Neural cell (in vitro differentiated cells): ENCODE data around the gene PTPRD.

Experiments used
- EP300 ChIP-seq: fragments of 450-650 bp; conservative IDR thresholded peaks from 2 replicates; pipeline ENCODE4 v1.6.1; 2014; ENCODE audit warnings: antibody characterized with exemption, mild to moderate bottlenecking, moderate library complexity; ENCODE audit not compliant: poor library complexity, severe bottlenecking
- EZH2 ChIP-seq: fragments of 200-600, 300-800 bp; shearing (Covaris generic), sonication (generic); IDR thresholded peaks from 2 replicates; pipeline ENCODE4 v1.6.1; 2014; ENCODE audit warnings: antibody characterized with exemption, low read length, borderline replicate concordance, mild to moderate bottlenecking; ENCODE audit not compliant: insufficient read depth, poor library complexity, severe bottlenecking
- POLR2AphosphoS5 ChIP-seq: IDR thresholded peaks from 2 replicates; pipeline ENCODE4 v1.6.1; 2012
- TAF1 ChIP-seq: IDR thresholded peaks from 2 replicates; pipeline ENCODE4 v1.6.1; 2012; ENCODE audit warnings: low read depth
- TF ChIP-seq, protein P1 (sequence below): fragments of 450-650 bp; IDR thresholded peaks from 2 replicates; pipeline ENCODE4 v1.5.1; 2014; ENCODE audit warnings: antibody characterized with exemption, mild to moderate bottlenecking, moderate library complexity; ENCODE audit not compliant: poor library complexity, severe bottlenecking
- TF ChIP-seq, protein P2 (sequence below): IDR thresholded peaks from 2 replicates; pipeline ENCODE4 v1.6.1; 2012; ENCODE audit warnings: borderline replicate concordance

DNA sequence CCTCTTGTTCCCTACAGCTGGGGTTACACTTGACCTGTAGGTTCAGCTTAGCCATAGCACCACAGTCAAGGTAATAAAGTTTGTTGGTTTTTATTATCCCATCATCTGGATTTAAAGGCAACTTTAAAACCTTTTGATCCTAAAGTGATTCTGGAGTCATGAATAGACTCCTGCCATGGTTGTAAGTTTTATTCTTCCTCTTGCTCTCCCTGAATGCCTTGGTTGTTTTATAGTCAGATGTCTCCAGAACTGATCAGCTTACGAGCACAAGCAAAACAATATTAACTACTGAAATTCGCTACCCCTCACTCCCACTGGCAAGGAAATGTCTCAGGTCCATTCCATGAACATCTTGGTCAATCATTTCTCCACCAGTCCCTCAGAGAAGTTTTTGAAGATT is 1328.6 kb downstream of the PTPRD start:
- TF ChIP-seq, protein P1, sequence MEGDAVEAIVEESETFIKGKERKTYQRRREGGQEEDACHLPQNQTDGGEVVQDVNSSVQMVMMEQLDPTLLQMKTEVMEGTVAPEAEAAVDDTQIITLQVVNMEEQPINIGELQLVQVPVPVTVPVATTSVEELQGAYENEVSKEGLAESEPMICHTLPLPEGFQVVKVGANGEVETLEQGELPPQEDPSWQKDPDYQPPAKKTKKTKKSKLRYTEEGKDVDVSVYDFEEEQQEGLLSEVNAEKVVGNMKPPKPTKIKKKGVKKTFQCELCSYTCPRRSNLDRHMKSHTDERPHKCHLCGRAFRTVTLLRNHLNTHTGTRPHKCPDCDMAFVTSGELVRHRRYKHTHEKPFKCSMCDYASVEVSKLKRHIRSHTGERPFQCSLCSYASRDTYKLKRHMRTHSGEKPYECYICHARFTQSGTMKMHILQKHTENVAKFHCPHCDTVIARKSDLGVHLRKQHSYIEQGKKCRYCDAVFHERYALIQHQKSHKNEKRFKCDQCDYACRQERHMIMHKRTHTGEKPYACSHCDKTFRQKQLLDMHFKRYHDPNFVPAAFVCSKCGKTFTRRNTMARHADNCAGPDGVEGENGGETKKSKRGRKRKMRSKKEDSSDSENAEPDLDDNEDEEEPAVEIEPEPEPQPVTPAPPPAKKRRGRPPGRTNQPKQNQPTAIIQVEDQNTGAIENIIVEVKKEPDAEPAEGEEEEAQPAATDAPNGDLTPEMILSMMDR, result no peak
- no peak for TF ChIP-seq EP300
- TF ChIP-seq TAF1, result no peak
- TF ChIP-seq EZH2, result no peak
- TF ChIP-seq, protein P2, sequence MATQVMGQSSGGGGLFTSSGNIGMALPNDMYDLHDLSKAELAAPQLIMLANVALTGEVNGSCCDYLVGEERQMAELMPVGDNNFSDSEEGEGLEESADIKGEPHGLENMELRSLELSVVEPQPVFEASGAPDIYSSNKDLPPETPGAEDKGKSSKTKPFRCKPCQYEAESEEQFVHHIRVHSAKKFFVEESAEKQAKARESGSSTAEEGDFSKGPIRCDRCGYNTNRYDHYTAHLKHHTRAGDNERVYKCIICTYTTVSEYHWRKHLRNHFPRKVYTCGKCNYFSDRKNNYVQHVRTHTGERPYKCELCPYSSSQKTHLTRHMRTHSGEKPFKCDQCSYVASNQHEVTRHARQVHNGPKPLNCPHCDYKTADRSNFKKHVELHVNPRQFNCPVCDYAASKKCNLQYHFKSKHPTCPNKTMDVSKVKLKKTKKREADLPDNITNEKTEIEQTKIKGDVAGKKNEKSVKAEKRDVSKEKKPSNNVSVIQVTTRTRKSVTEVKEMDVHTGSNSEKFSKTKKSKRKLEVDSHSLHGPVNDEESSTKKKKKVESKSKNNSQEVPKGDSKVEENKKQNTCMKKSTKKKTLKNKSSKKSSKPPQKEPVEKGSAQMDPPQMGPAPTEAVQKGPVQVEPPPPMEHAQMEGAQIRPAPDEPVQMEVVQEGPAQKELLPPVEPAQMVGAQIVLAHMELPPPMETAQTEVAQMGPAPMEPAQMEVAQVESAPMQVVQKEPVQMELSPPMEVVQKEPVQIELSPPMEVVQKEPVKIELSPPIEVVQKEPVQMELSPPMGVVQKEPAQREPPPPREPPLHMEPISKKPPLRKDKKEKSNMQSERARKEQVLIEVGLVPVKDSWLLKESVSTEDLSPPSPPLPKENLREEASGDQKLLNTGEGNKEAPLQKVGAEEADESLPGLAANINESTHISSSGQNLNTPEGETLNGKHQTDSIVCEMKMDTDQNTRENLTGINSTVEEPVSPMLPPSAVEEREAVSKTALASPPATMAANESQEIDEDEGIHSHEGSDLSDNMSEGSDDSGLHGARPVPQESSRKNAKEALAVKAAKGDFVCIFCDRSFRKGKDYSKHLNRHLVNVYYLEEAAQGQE, result no peak
- no peak for TF ChIP-seq POLR2AphosphoS5
